Thymus (tissue), 11 donors: ENCODE results near the gene SSX3. TPM values are rescaled to one million over a fixed set of nuclear protein-coding genes. Genes with fewer than 3 reads are reported as not detected.
"Not testable (repeated sequence)": the region's sequence is repeated elsewhere in the genome, so short reads cannot be mapped to it uniquely, and the experiment has no call there.

ENCODE experiments used
- DNase-seq, 9 donors: peaks; one replicate each; pipeline ENCODE4 v3.0.0-alpha.2; 2013; ENCODE audit warnings: low spot score in 9 of 9, low read depth in 6 of 9, missing footprints in 1 of 9
- H3K27ac ChIP-seq, 2 donors: one replicate each; pipeline ENCODE4 v1.5.1; 2013; ENCODE audit warnings: control low read depth in 1 of 2, low read depth in 1 of 2, low read length in 1 of 2, mild to moderate bottlenecking in 1 of 2, moderate library complexity in 1 of 2
- H3K27me3 ChIP-seq, 2 donors: one replicate each; pipeline ENCODE4 v1.5.1; 2013; ENCODE audit warnings: low read length in 1 of 2; ENCODE audit not compliant: control insufficient read depth in 2 of 2, insufficient read depth in 1 of 2
- H3K36me3 ChIP-seq, 2 donors: one replicate each; pipeline ENCODE4 v1.5.1; 2013; ENCODE audit warnings: low read length in 1 of 2, mild to moderate bottlenecking in 1 of 2, moderate library complexity in 1 of 2; ENCODE audit not compliant: control insufficient read depth in 2 of 2, insufficient read depth in 2 of 2
- H3K4me1 ChIP-seq, 2 donors: one replicate each; pipeline ENCODE4 v1.5.1; 2013; ENCODE audit warnings: low read length in 2 of 2; ENCODE audit not compliant: control insufficient read depth in 2 of 2, insufficient read depth in 2 of 2
- H3K4me3 ChIP-seq, 2 donors: one replicate each; pipeline ENCODE4 v1.5.1; 2013; ENCODE audit warnings: low read length in 2 of 2, control low read depth in 1 of 2, mild to moderate bottlenecking in 1 of 2
- H3K9me3 ChIP-seq, 2 donors: one replicate each; pipeline ENCODE4 v1.5.1; 2013; ENCODE audit warnings: low read length in 1 of 2, mild to moderate bottlenecking in 1 of 2; ENCODE audit not compliant: control insufficient read depth in 2 of 2, insufficient read depth in 1 of 2
- WGBS: extraction: QIAGEN DNeasy Blood & Tissue Kit; methylation state at CpG from one replicate; pipeline ENCODE4 v1.1.7; 2013; 5-methylcytosine and 5-hydroxymethylcytosine counted together
- polyA plus RNA-seq: library from polyadenylated mRNA; stranded (reverse); fragments of 200-250 nt; gene quantifications from one replicate; pipeline ENCODE4 v1.2.3, GENCODE V29; 2013
- total RNA-seq: library from RNA; stranded (reverse); fragments of 120-200 nt; gene quantifications from one replicate; pipeline ENCODE4 v1.2.4, GENCODE V29; 2013
- donor health status: healthy.

The SSX3 gene
- total and polyA plus RNA-seq, 2 donors: not detected

DNA sequence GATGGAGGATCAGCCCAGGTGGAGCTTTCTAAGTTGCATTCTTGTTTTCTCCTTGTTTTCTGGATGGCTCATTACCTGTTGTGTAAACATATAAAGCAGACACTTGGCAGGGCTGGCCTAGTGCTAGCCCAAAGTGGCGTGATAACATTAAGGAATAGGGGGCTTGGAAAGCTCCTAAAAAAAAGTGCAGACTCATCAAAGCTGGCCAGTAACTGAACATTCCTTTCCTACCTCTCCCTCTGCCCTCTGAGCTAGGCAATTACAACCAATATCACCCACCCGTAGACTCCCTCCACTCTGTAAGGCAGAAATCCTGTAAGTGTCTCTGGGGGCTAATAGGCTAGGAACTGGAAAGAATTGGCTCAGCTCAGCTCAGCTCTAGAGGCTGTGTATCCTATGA lies 42.5 kb downstream of the SSX3 start:
- not testable (repeated sequence) for H3K4me1 ChIP-seq, H3K27me3 ChIP-seq, H3K27ac ChIP-seq, DNase-seq, H3K36me3 ChIP-seq, H3K4me3 ChIP-seq, H3K9me3 ChIP-seq
- 93% methylated on average over 2 of the region's 2 CpGs for WGBS

GRCh38 chrX:48306175-48306574 lies 50.3 kb downstream of the SSX3 start:
- H3K36me3 ChIP-seq: no peaks in the 10 kb centered on the region
- H3K27me3 ChIP-seq: no peaks in the 10 kb centered on the region
- WGBS: 97% methylated on average over 11 of the region's 11 CpGs
- H3K9me3 ChIP-seq: no peaks in the 10 kb centered on the region
- DNase-seq: no peak
- no peak overlapping the region for H3K4me3 ChIP-seq
- no peaks in the 10 kb centered on the region for H3K4me1 ChIP-seq
- no peak overlapping the region for H3K27ac ChIP-seq

Other genes with a start within 250 kb of the SSX3 start
- not detected for gene SPACA5B, start 226.1 kb downstream of the SSX3 start, total RNA-seq
- not detected for gene SPACA5B, start 226.1 kb downstream of the SSX3 start, polyA plus RNA-seq
- not detected for gene SSX5, start 159.9 kb downstream of the SSX3 start, total RNA-seq
- gene SSX5, start 159.9 kb downstream of the SSX3 start, polyA plus RNA-seq: not detected
- not detected for gene SSX1, start 101.3 kb downstream of the SSX3 start, total RNA-seq
- gene SSX1, start 101.3 kb downstream of the SSX3 start, polyA plus RNA-seq: 0.09 TPM
- gene SSX4, start 26.8 kb upstream of the SSX3 start, total RNA-seq: not detected
- 0.02 TPM for gene SSX4, start 26.8 kb upstream of the SSX3 start, polyA plus RNA-seq
- gene SSX4B, start 55.3 kb upstream of the SSX3 start, total RNA-seq: not detected
- not detected for gene SSX4B, start 55.3 kb upstream of the SSX3 start, polyA plus RNA-seq
- 8.7 TPM for gene SLC38A5, start 113.6 kb upstream of the SSX3 start, total RNA-seq
- gene SLC38A5, start 113.6 kb upstream of the SSX3 start, polyA plus RNA-seq: 19.6 TPM
- gene FTSJ1, start 119.5 kb upstream of the SSX3 start, total RNA-seq: 34.2 TPM
- 54.3 TPM for gene FTSJ1, start 119.5 kb upstream of the SSX3 start, polyA plus RNA-seq
- gene PORCN, start 152.3 kb upstream of the SSX3 start, total RNA-seq: 3.4 TPM
- 6.1 TPM for gene PORCN, start 152.3 kb upstream of the SSX3 start, polyA plus RNA-seq
- 55.6 TPM for gene EBP, start 165.1 kb upstream of the SSX3 start, total RNA-seq
- gene EBP, start 165.1 kb upstream of the SSX3 start, polyA plus RNA-seq: 39.9 TPM
- 3.4 TPM for gene TBC1D25, start 183.0 kb upstream of the SSX3 start, total RNA-seq
- gene TBC1D25, start 183.0 kb upstream of the SSX3 start, polyA plus RNA-seq: 8.7 TPM
- 192 TPM for gene RBM3, start 217.8 kb upstream of the SSX3 start, total RNA-seq
- gene RBM3, start 217.8 kb upstream of the SSX3 start, polyA plus RNA-seq: 213 TPM
- gene WDR13, start 240.8 kb upstream of the SSX3 start, total RNA-seq: 41.9 TPM
- 153 TPM for gene WDR13, start 240.8 kb upstream of the SSX3 start, polyA plus RNA-seq